ENCODE measurements around the gene FNIP1.
"Not testable (repeated sequence)": the region's sequence is repeated elsewhere in the genome, so short reads cannot be mapped to it uniquely, and the experiment has no call there.

The FNIP1 gene

DNA sequence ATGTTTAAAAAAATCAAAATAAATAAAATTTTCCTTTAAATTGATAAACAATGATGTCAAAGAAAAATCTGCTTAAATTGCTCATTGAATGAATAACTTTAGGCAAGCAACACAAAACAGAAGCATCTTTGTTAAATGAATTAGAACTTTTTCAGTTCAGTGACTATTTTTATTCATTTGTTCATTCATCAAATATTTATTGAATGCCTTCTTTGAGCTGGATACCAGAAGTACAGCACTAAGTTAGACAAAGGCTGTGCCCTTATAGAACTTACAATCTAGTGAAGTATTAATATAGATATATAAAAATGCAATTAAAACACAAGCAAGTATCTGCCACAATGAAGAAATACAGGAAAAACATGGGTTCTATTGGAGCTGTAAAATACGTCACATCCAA lies 10.8 kb downstream of the FNIP1 start:
- DNase-seq (ENCODE audit: extremely low read depth, low read depth), result no peak
- TF ChIP-seq, protein P1, sequence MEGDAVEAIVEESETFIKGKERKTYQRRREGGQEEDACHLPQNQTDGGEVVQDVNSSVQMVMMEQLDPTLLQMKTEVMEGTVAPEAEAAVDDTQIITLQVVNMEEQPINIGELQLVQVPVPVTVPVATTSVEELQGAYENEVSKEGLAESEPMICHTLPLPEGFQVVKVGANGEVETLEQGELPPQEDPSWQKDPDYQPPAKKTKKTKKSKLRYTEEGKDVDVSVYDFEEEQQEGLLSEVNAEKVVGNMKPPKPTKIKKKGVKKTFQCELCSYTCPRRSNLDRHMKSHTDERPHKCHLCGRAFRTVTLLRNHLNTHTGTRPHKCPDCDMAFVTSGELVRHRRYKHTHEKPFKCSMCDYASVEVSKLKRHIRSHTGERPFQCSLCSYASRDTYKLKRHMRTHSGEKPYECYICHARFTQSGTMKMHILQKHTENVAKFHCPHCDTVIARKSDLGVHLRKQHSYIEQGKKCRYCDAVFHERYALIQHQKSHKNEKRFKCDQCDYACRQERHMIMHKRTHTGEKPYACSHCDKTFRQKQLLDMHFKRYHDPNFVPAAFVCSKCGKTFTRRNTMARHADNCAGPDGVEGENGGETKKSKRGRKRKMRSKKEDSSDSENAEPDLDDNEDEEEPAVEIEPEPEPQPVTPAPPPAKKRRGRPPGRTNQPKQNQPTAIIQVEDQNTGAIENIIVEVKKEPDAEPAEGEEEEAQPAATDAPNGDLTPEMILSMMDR (IDR thresholded peaks at IDR 0.05; ENCODE audit: low read depth, low read length), result no peak

- TF ChIP-seq, protein P1 (IDR thresholded peaks at IDR 0.05; ENCODE audit: low read depth, low read length), result no peak
- no peak for DNase-seq (ENCODE audit: extremely low read depth, low read depth)
Observed at GRCh38 chr5:131783874-131784273, 12.9 kb downstream of the FNIP1 start.

DNA sequence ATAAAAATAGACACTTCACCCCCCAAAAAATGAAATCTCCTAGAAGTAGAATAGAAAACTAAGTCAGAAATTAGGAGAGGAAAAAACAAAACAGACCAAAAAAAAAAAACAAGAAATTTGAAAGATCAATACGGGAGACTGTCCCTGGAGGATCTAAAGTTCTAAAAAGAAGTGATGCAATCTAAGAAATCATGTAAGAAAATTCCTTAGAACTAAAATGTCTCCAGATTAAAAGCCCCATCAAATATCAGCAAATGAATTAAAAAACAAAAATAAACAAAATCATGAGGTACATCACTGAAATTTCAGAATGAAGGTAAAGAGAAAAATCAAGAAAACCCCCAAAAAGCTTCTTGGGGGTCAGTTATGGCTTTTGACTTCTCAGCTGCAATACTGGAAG lies 13.5 kb downstream of the FNIP1 start:
- TF ChIP-seq, protein P1 (IDR thresholded peaks at IDR 0.05; ENCODE audit: low read depth, low read length), result no peak
- no peak for DNase-seq (ENCODE audit: extremely low read depth, low read depth)

DNA sequence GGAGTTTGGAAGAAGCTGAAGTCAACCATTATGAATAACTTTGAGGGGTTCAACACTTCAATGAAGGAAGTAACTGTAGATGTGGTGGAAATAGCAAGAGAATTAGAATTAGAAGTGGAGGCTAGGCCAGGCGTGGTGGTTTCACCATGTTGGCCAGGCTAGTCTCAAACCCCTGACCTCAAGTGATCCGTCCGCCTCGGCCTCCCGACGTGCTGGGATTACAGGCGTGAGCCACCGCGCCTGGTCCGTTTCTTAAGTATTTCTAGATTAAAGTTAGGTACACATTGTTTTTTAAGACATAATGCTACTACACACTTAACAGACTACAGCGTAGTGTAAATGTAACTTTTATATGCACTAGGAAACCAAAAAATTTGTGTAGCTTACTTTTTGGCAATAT lies 14.1 kb downstream of the FNIP1 start:
- no peak for DNase-seq (ENCODE audit: extremely low read depth, low read depth)
- TF ChIP-seq, protein P1 (IDR thresholded peaks at IDR 0.05; ENCODE audit: low read depth, low read length), result no peak

DNA sequence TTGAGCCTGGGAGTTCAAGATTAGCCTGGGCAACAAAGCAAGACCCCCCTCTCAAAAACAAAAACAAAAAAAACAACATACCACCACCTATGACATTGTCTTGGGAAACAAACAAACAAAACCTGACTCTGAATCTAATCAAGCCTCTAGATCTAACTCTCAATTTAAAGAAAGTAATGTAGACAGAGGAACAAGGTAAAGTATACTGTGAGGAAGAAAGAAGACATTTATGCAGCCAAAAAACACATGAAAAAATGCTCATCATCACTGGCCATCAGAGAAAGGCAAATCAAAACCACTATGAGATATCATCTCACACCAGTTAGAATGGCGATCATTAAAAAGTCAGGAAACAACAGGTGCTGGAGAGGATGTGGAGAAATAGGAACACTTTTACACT lies 18.7 kb downstream of the FNIP1 start:
- DNase-seq (ENCODE audit: extremely low read depth, low read depth), result not testable (repeated sequence)

GRCh38 chr5:131776450-131776849 lies 20.4 kb downstream of the FNIP1 start:
- no peak for DNase-seq (ENCODE audit: extremely low read depth, low read depth)
- TF ChIP-seq, protein P1 (IDR thresholded peaks at IDR 0.05; ENCODE audit: low read depth, low read length), result no peak

GRCh38 chr5:131774652-131775367 lies 22.0 kb downstream of the FNIP1 start:
- TF ChIP-seq, protein P1 (IDR thresholded peaks at IDR 0.05; ENCODE audit: low read depth, low read length), result no peak
- no peak for DNase-seq (ENCODE audit: extremely low read depth, low read depth)

DNA sequence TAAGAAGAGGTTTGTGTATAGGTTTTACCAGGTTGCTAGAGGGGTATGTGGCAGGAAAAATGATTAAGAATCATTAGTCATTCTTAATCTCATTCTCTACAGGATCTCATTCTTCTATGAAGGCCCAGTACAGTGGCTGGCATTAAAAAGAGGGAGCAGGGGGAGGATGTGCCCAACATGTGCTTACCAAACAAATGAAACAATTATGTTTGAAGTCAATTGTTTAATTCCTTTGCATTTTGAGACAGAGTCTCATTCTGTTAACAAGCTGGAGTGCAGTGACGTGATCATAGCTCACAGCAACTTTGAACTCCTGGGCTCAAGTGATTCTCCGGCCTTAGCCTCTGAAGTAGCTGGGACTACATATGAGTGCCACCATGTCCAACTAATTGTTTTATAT lies 23.0 kb downstream of the FNIP1 start:
- TF ChIP-seq, protein P1 (IDR thresholded peaks at IDR 0.05; ENCODE audit: low read depth, low read length), result no peak
- no peak for DNase-seq (ENCODE audit: extremely low read depth, low read depth)
